Mammary epithelial cell (primary cell): Measurements from ENCODE around the gene AMER2.

ENCODE experiments used
- CTCF ChIP-seq, 2 donors: IDR thresholded peaks in 1 of 2; conservative IDR thresholded peaks in 1 of 2; 2 replicates each; pipeline ENCODE4 v1.5.1; 2011 to 2012; ENCODE audit warnings: inconsistent platforms in 2 of 2, low read length in 2 of 2, mild to moderate bottlenecking in 2 of 2, control low read depth in 1 of 2, low read depth in 1 of 2; ENCODE audit not compliant: insufficient read depth in 1 of 2; ENCODE audit errors: extremely low read depth in 1 of 2
- EZH2 ChIP-seq: IDR thresholded peaks from 2 replicates; pipeline ENCODE4 v1.6.1; 2012; ENCODE audit warnings: low read length, inconsistent platforms, borderline replicate concordance

DNA sequence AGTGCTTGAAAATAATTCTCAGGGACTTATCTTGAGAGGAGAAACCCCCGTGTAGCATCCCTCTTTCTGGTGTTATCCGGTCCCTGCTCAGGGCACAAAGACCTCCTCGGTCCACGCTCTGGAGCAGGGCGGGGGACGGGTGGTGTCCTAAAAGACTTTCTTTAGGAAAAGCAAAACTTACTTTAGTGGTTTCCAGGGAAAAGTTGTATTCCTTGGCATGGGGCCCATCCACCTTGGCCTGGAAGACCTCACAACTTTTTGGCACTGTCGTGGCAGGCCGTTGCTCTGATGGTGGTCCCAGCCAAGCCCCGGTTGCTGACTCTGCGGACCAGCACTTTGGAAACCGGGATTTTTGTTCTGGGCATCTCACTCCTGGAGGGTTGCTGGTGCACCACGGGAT is 2.7 kb downstream of the AMER2 start:
- TF ChIP-seq CTCF (conservative IDR thresholded peaks at IDR 0.05 in 1 of 2, IDR thresholded peaks at IDR 0.05 in 1 of 2; ENCODE audit: extremely low read depth in 1 of 2, insufficient read depth in 1 of 2, low read depth in 1 of 2, low read length in 2 of 2), result no peak
- no peak for TF ChIP-seq EZH2
